ENCODE data around the gene TPRG1. TPM values are rescaled to one million over a fixed set of nuclear protein-coding genes. Genes with fewer than 3 reads are reported as not detected.

TPRG1 gene
- total and polyA plus RNA-seq, 2 donors (not counting 1 experiment from before 2014, with no cell fraction given): 0.47 to 0.99 TPM

GRCh38 chr3:189304465-189305351 lies 132.9 kb downstream of the TPRG1 start:
- no peak overlapping the region for H3K4me2 ChIP-seq (ENCODE audit: extremely low read depth, insufficient read depth, low read length)

GRCh38 chr3:189305412-189305811 lies 133.6 kb downstream of the TPRG1 start:
- H3K4me3 ChIP-seq (replicated peaks in 1 of 4; ENCODE audit: control extremely low read depth in 1 of 4, insufficient read depth in 1 of 4, low read depth in 3 of 4, low read length in 4 of 4): no peak overlapping the region
- H3K9ac ChIP-seq (ENCODE audit: insufficient read depth, low read length): no peak overlapping the region
- H4K20me1 ChIP-seq (ENCODE audit: control insufficient read depth, extremely low read depth, insufficient read depth, low read length): no peaks in the 10 kb centered on the region
- H3K27ac ChIP-seq (ENCODE audit: insufficient read depth, low read length): no peak overlapping the region
- peak in 1 of 2 donors; percentile 13 for DNase-seq (ENCODE audit: low read depth in 2 of 2)
- no peak overlapping the region for H3K4me2 ChIP-seq (ENCODE audit: extremely low read depth, insufficient read depth, low read length)
- no peaks in the 10 kb centered on the region for H3K9me3 ChIP-seq (ENCODE audit: control insufficient read depth, insufficient read depth, low read depth, low read length)
- TF ChIP-seq CTCF (conservative IDR thresholded peaks at IDR 0.05 in 1 of 2, IDR thresholded peaks at IDR 0.05 in 1 of 2; ENCODE audit: low read depth in 1 of 2, low read length in 2 of 2) (no peak), EZH2 (IDR thresholded peaks at IDR 0.05; ENCODE audit: low read length, missing control alignments) (no peak)
- H3K4me1 ChIP-seq (ENCODE audit: control insufficient read depth, extremely low read depth, insufficient read depth, low read length): no peaks in the 10 kb centered on the region
- H2AFZ ChIP-seq (ENCODE audit: low read length): no peak overlapping the region
- H3K36me3 ChIP-seq (ENCODE audit: control insufficient read depth, insufficient read depth, low read length): no peaks in the 10 kb centered on the region
- no peaks in the 10 kb centered on the region for H3K79me2 ChIP-seq (ENCODE audit: control insufficient read depth, insufficient read depth, low read length)
- H3K27me3 ChIP-seq (ENCODE audit: control insufficient read depth, insufficient read depth, low read length): no peaks in the 10 kb centered on the region

More at GRCh38 chr3:189304465-189305351, 132.9 kb downstream of the TPRG1 start:
- Histone ChIP-seq H3K36me3 (ENCODE audit: control insufficient read depth, insufficient read depth, low read length) (no peaks in the 10 kb centered on the region), H2AFZ (ENCODE audit: low read length) (no peak overlapping the region), H4K20me1 (ENCODE audit: control insufficient read depth, extremely low read depth, insufficient read depth, low read length) (no peaks in the 10 kb centered on the region), H3K4me1 (ENCODE audit: control insufficient read depth, extremely low read depth, insufficient read depth, low read length) (no peaks in the 10 kb centered on the region), H3K9ac (ENCODE audit: insufficient read depth, low read length) (no peak overlapping the region), H3K79me2 (ENCODE audit: control insufficient read depth, insufficient read depth, low read length) (no peaks in the 10 kb centered on the region), H3K27ac (ENCODE audit: insufficient read depth, low read length) (no peak overlapping the region), H3K4me3 (replicated peaks in 1 of 4; ENCODE audit: control extremely low read depth in 1 of 4, insufficient read depth in 1 of 4, low read depth in 3 of 4, low read length in 4 of 4) (no peak overlapping the region), H3K9me3 (ENCODE audit: control insufficient read depth, insufficient read depth, low read depth, low read length) (no peaks in the 10 kb centered on the region), H3K27me3 (ENCODE audit: control insufficient read depth, insufficient read depth, low read length) (no peaks in the 10 kb centered on the region)
- peak in 1 of 2 donors; percentile 51 for DNase-seq (ENCODE audit: low read depth in 2 of 2)
- TF ChIP-seq EZH2 (IDR thresholded peaks at IDR 0.05; ENCODE audit: low read length, missing control alignments) (no peak), CTCF (conservative IDR thresholded peaks at IDR 0.05 in 1 of 2, IDR thresholded peaks at IDR 0.05 in 1 of 2; ENCODE audit: low read depth in 1 of 2, low read length in 2 of 2) (no peak)

GRCh38 chr3:189307963-189308362 lies 136.2 kb downstream of the TPRG1 start:
- H3K4me2 ChIP-seq (ENCODE audit: extremely low read depth, insufficient read depth, low read length): no peak overlapping the region
- H3K9me3 ChIP-seq (ENCODE audit: control insufficient read depth, insufficient read depth, low read depth, low read length): no peaks in the 10 kb centered on the region

More at GRCh38 chr3:189307963-189308362, 136.2 kb downstream of the TPRG1 start:
- Histone ChIP-seq H2AFZ (ENCODE audit: low read length) (no peak overlapping the region), H3K27me3 (ENCODE audit: control insufficient read depth, insufficient read depth, low read length) (no peaks in the 10 kb centered on the region), H3K36me3 (ENCODE audit: control insufficient read depth, insufficient read depth, low read length) (no peaks in the 10 kb centered on the region), H3K9ac (ENCODE audit: insufficient read depth, low read length) (no peak overlapping the region), H4K20me1 (ENCODE audit: control insufficient read depth, extremely low read depth, insufficient read depth, low read length) (no peaks in the 10 kb centered on the region), H3K4me3 (replicated peaks in 1 of 4; ENCODE audit: control extremely low read depth in 1 of 4, insufficient read depth in 1 of 4, low read depth in 3 of 4, low read length in 4 of 4) (no peak overlapping the region), H3K79me2 (ENCODE audit: control insufficient read depth, insufficient read depth, low read length) (no peaks in the 10 kb centered on the region), H3K27ac (ENCODE audit: insufficient read depth, low read length) (no peak overlapping the region), H3K4me1 (ENCODE audit: control insufficient read depth, extremely low read depth, insufficient read depth, low read length) (no peaks in the 10 kb centered on the region)
- no peak for DNase-seq (ENCODE audit: low read depth in 2 of 2)
- TF ChIP-seq EZH2 (IDR thresholded peaks at IDR 0.05; ENCODE audit: low read length, missing control alignments) (no peak), CTCF (conservative IDR thresholded peaks at IDR 0.05 in 1 of 2, IDR thresholded peaks at IDR 0.05 in 1 of 2; ENCODE audit: low read depth in 1 of 2, low read length in 2 of 2) (no peak)

Measured in fibroblast of lung (primary cell).